HFF-Myc (cell line): Measurements from ENCODE around the gene LDLRAP1.

Experiments used
- DNase-seq: peaks from one replicate; pipeline ENCODE4 v3.0.0-alpha.2; 2011; ENCODE audit warnings: low read depth; ENCODE audit errors: extremely low read depth
- H3K4me3 ChIP-seq: replicated peaks from 2 replicates; pipeline ENCODE4 v1.5.1; 2011; ENCODE audit warnings: low read depth, mild to moderate bottlenecking, control low read depth, low read length
- TF ChIP-seq, protein P1 (sequence below): IDR thresholded peaks from 2 replicates; pipeline ENCODE4 v1.5.1; 2012; ENCODE audit warnings: mild to moderate bottlenecking, low read depth, low read length, control low read depth; ENCODE audit errors: missing control alignments

Gene LDLRAP1

DNA sequence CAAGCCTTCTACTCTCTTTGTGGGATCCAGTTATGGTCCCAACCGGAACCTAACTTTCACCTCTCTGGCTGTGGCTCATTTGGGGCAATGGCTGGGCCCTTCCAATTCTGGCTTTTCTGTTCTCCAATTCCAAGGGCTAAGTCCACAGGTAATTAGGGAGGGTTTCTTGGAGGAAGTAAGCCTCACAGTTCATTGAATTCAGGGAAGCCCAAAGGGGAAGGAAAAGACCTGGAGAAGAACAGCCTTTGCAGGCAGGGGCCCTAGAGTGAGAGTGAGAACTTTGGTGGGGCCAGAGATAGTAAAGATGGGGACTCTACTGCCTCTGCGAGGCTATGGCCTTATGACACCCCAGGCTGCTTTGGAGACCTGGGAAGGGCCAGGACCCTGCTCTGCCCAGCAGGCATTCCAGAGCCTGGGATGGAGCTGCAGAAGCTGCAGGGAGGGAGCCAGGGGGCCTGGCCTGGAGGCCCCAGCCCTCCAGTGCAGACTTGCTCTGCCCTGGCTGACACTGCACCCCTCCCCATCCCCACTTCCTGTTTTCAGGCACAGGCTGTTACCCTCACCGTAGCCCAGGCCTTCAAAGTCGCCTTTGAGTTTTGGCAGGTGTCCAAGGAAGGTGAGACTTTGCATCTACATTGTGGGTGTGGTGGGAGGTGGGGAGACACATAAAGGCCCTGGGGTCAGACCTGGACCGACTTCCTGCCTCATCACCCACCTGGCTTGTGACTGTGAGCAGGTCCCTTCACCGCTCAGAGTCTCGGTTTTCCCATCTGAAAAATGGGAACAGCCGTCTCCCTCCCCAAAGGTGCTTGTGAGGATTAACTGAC lies 18.9 kb downstream of the LDLRAP1 start:
- TF ChIP-seq, protein P1, sequence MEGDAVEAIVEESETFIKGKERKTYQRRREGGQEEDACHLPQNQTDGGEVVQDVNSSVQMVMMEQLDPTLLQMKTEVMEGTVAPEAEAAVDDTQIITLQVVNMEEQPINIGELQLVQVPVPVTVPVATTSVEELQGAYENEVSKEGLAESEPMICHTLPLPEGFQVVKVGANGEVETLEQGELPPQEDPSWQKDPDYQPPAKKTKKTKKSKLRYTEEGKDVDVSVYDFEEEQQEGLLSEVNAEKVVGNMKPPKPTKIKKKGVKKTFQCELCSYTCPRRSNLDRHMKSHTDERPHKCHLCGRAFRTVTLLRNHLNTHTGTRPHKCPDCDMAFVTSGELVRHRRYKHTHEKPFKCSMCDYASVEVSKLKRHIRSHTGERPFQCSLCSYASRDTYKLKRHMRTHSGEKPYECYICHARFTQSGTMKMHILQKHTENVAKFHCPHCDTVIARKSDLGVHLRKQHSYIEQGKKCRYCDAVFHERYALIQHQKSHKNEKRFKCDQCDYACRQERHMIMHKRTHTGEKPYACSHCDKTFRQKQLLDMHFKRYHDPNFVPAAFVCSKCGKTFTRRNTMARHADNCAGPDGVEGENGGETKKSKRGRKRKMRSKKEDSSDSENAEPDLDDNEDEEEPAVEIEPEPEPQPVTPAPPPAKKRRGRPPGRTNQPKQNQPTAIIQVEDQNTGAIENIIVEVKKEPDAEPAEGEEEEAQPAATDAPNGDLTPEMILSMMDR: no peak
- DNase-seq: no peak
- no peak overlapping the region for H3K4me3 ChIP-seq

DNA sequence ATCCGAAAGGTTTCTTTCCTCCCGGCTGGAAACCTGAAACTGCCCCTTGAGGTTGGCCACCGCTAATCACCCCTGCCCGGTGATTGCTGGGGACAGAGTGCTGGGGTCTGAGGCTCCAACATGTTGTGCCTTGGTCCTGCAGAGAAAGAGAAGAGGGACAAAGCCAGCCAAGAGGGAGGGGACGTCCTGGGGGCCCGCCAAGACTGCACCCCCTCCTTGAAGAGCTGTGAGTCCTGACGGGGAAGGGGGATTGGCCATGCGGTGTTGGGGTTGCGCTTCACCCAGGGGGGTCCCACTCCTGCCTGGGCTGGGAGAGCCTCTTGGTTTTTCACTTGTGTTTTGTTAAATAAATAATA lies 19.5 kb downstream of the LDLRAP1 start:
- no peak for DNase-seq
- H3K4me3 ChIP-seq: no peak overlapping the region
- TF ChIP-seq, protein P1: no peak

DNA sequence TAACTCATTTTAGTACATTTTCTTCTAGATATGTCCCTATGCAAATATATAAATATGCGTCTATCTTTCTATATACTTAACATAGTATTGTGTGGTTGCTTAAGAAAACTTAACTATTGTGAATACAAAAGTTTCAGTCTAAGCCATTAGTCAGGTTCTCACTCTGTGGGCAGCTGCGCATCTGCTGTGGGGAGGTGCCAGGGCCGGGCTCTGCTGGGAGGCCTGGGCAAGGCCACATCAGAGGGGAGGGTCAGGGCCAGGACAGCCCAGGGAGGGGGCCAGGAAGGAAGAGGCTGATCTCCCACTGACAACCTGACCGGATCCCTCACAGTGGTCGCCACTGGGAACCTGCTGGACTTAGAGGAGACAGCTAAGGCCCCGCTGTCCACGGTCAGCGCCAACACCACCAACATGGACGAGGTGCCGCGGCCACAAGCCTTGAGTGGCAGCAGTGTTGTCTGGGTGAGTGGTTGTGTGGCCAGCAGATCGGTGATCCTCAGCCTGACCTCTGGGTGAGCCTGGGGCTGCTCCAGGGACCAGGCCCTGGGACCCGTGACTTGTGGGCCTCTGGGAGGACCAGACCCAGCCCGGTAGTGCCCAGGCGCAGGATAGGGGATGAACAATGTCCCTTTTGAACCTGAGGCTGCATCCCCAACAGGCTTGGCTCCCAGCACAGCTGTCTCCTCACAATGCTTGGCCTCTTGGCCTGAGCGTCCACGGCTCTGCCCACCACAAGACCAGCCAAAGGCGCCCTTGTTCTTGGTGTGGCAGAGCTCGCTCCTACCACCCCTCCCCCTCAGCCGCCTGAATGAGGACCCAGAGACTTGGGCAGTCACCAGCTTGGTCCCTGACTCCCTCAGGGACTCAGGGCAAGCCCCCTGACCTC lies 20.2 kb downstream of the LDLRAP1 start:
- DNase-seq: no peak
- TF ChIP-seq, protein P1: no peak
- H3K4me3 ChIP-seq: no peak overlapping the region

DNA sequence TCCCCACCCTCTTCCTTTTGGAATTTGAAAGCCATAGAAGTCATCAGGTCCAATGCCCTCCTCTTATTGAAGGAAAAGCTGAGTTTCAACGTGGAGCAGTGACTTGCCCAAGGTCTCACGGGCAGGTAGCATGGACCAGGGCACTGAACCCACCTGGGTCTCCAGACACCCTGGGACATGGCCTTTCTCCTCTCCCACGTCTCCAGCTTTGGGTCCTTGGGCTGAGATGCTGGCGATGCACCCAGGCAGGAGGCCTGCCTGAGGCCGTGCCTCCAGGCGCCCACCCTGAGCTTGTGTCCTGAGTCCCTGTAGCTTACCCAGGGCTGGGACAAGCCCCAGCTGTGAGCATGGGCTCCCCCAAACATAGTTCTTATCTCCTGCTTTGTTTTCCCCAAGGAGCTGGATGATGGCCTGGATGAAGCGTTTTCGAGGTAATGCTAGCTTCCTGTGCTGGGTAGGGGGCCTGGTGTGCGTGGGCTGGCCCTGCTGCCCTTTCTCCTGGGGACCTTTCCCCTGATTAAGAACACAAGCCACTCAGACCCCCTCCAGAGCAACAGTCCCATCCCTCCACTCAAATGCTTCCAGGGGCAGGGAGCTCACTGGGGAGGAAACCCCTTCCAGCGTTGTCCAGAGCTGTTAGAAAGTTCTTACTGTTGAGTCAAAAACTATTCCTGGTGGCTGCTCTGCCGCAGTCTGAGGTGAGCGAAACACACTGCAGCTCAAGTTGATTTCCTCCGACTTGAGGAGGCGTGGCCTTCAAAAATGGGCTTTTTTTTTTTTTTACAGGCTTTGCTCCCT lies 21.6 kb downstream of the LDLRAP1 start:
- H3K4me3 ChIP-seq: no peak overlapping the region
- TF ChIP-seq, protein P1: no peak
- DNase-seq: no peak

DNA sequence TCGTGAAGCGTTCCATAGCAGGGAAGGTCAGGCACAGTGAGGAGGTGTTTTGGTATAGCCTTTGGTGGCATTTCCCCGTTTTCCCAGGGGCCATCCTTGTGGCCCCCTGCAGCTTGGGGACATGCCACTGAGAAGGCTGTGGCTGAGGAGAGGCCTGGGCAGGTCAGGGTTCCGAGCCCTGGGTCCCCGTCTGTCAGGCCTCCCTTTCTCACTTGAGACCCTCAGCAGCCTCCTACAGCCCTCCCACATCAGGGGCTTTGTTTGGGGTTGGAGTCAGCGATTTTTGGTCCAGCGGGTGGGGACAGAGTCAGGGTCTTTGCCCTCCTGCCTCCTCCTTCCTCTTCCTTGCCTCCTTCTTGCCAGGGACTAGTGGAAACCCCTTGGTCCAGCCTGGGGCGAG lies 22.2 kb downstream of the LDLRAP1 start:
- DNase-seq: no peak
- TF ChIP-seq, protein P1: no peak
- H3K4me3 ChIP-seq: no peak overlapping the region

DNA sequence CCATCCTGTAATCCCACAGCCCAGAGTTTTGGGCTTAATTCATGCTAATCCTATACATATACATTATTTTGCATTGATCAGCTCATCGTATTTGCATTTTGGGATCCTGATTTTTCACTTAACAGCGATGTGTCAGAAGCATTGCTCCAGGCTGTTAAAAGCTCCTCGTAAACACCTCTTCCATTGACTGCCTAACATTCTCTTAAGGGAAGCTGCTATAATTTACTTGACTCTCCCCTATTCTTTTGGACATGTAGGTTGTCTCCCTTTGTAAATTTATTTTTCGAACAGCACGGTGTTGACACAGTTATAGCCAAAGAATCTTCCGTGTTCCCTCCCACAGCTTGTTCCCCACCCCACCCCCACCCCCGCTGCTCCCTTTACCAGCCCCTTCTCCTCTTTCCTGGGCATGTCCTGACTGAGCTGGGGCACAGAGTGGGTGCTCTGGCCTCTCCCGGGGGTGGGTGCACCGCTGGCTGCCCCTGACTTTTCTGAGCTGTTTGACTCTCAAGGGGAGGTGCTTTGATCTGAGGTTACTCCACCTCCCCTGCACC lies 22.8 kb downstream of the LDLRAP1 start:
- no peak overlapping the region for H3K4me3 ChIP-seq
- DNase-seq: no peak
- TF ChIP-seq, protein P1: no peak
